ENCODE data around the gene CDH4. TPM values are rescaled to one million over a fixed set of nuclear protein-coding genes. Genes with fewer than 3 reads are reported as not detected.

CDH4 gene
- total RNA-seq, 1 experiment from 2014 or later = not detected

- no peaks in the 10 kb centered on the region for H3K27me3 ChIP-seq (replicated peaks; ENCODE audit: control insufficient read depth, insufficient read depth, low read length)
- intact Hi-C loops (cut with micrococcal nuclease; ENCODE audit: unreplicated experiment) = no loop called here
- Mint-ChIP-seq H3K27me3 (ENCODE audit: insufficient read depth, unreplicated experiment) (peaks cover 5% of the 10 kb centered on the region), H3K4me3 (ENCODE audit: unreplicated experiment) (no peak overlapping the region), H3K4me1 (ENCODE audit: low read depth, unreplicated experiment) (no peaks in the 10 kb centered on the region), H3K27ac (ENCODE audit: unreplicated experiment) (no peak overlapping the region), H3K9me3 (ENCODE audit: unreplicated experiment) (peaks cover 25% of the 10 kb centered on the region), H3K36me3 (ENCODE audit: insufficient read depth, unreplicated experiment) (no peaks in the 10 kb centered on the region)
- ChIA-PET CTCF (no interaction called here), POLR2A (no interaction called here)
- no peaks in the 10 kb centered on the region for H3K4me1 ChIP-seq
- no peak overlapping the region for H3K4me3 ChIP-seq (ENCODE audit: low read depth, low read length)
- peaks cover 15% of the 10 kb centered on the region for H3K9me3 ChIP-seq
- no peak for DNase-seq
- BruUV-seq (replicated peaks) = no TSS peak
- no peak for TF ChIP-seq CTCF (IDR thresholded peaks at IDR 0.05; ENCODE audit: insufficient read depth in 1 of 2, low read depth in 1 of 2, low read length in 1 of 2, severe bottlenecking in 1 of 2, unreplicated experiment in 1 of 2)
- no peaks in the 10 kb centered on the region for H3K36me3 ChIP-seq (ENCODE audit: control insufficient read depth, insufficient read depth, low read length)
Observed at GRCh38 chr20:61219021-61219431, 33.0 kb upstream of the CDH4 start.

DNA sequence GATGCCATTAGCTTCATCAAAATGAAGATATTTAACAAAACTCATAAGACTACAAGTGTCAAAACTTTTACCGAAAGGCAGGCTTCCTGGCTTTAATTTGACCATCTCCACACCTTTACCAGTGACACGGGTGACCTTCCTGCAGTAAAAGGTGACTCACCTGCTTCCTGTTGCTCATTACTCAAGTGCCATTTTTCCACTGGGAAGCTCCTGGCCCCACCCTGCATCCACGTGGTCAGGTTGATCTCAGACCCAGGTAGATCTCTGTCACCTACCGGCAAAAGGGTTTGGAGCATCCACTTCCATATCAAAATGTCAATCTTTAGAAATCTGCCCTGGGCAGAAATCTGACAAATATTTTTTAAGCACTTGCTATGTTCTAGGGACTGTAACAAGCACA is 31.9 kb upstream of the CDH4 start:
- CTCF ChIA-PET = no interaction called here
- Mint-ChIP-seq H3K9me3 (ENCODE audit: unreplicated experiment) (peaks cover 25% of the 10 kb centered on the region), H3K4me1 (ENCODE audit: low read depth, unreplicated experiment) (no peaks in the 10 kb centered on the region), H3K36me3 (ENCODE audit: insufficient read depth, unreplicated experiment) (no peaks in the 10 kb centered on the region), H3K27me3 (ENCODE audit: insufficient read depth, unreplicated experiment) (peaks cover 3% of the 10 kb centered on the region), H3K27ac (ENCODE audit: unreplicated experiment) (no peak overlapping the region), H3K4me3 (ENCODE audit: unreplicated experiment) (no peak overlapping the region)
- intact Hi-C loops (cut with micrococcal nuclease; ENCODE audit: unreplicated experiment) = no loop called here
- no peak for DNase-seq
- H3K4me1 ChIP-seq = no peaks in the 10 kb centered on the region
- peaks cover 15% of the 10 kb centered on the region for H3K9me3 ChIP-seq
- TF ChIP-seq CTCF (IDR thresholded peaks at IDR 0.05; ENCODE audit: insufficient read depth in 1 of 2, low read depth in 1 of 2, low read length in 1 of 2, severe bottlenecking in 1 of 2, unreplicated experiment in 1 of 2) = no peak
- H3K36me3 ChIP-seq (ENCODE audit: control insufficient read depth, insufficient read depth, low read length) = no peaks in the 10 kb centered on the region
- no TSS peak for BruUV-seq (replicated peaks)
- no peak overlapping the region for H3K4me3 ChIP-seq (ENCODE audit: low read depth, low read length)
- POLR2A ChIA-PET = no interaction called here
- H3K27me3 ChIP-seq (replicated peaks; ENCODE audit: control insufficient read depth, insufficient read depth, low read length) = no peaks in the 10 kb centered on the region

GRCh38 chr20:61220626-61221325 is 31.3 kb upstream of the CDH4 start:
- DNase-seq = no peak
- Mint-ChIP-seq H3K27me3 (ENCODE audit: insufficient read depth, unreplicated experiment) (peaks cover 3% of the 10 kb centered on the region), H3K4me1 (ENCODE audit: low read depth, unreplicated experiment) (no peaks in the 10 kb centered on the region), H3K4me3 (ENCODE audit: unreplicated experiment) (no peak overlapping the region), H3K27ac (ENCODE audit: unreplicated experiment) (no peak overlapping the region), H3K9me3 (ENCODE audit: unreplicated experiment) (peaks cover 25% of the 10 kb centered on the region), H3K36me3 (ENCODE audit: insufficient read depth, unreplicated experiment) (no peaks in the 10 kb centered on the region)
- Histone ChIP-seq H3K36me3 (ENCODE audit: control insufficient read depth, insufficient read depth, low read length) (no peaks in the 10 kb centered on the region), H3K4me1 (no peaks in the 10 kb centered on the region), H3K4me3 (ENCODE audit: low read depth, low read length) (no peak overlapping the region), H3K9me3 (peaks cover 15% of the 10 kb centered on the region), H3K27me3 (replicated peaks; ENCODE audit: control insufficient read depth, insufficient read depth, low read length) (no peaks in the 10 kb centered on the region)
- BruUV-seq (replicated peaks) = no TSS peak
- intact Hi-C loops (cut with micrococcal nuclease; ENCODE audit: unreplicated experiment) = no loop called here
- ChIA-PET POLR2A (no interaction called here), CTCF (no interaction called here)
- no peak for TF ChIP-seq CTCF (IDR thresholded peaks at IDR 0.05; ENCODE audit: insufficient read depth in 1 of 2, low read depth in 1 of 2, low read length in 1 of 2, severe bottlenecking in 1 of 2, unreplicated experiment in 1 of 2)
